GM06990 (cell line): ENCODE results near the gene PTPRE.

Experiments used
- DNase-seq: peaks from one replicate; pipeline ENCODE4 v3.0.0-alpha.2; 2011; ENCODE audit not compliant: insufficient read length; ENCODE audit errors: extremely low read depth
- H3K27me3 ChIP-seq: replicated peaks from 2 replicates; pipeline ENCODE4 v1.6.0; 2011; ENCODE audit warnings: low read length; ENCODE audit not compliant: control insufficient read depth, insufficient read depth
- H3K36me3 ChIP-seq: 2 replicates; pipeline ENCODE4 v1.5.1; 2011; ENCODE audit warnings: low read length; ENCODE audit not compliant: control insufficient read depth, insufficient read depth
- H3K4me3 ChIP-seq: replicated peaks from 2 replicates; pipeline ENCODE4 v1.5.1; 2011; ENCODE audit warnings: low read depth, mild to moderate bottlenecking, control low read depth, low read length
- CTCF ChIP-seq: IDR thresholded peaks from 2 replicates; pipeline ENCODE4 v1.5.1; 2011; ENCODE audit warnings: low read length, control low read depth, mild to moderate bottlenecking, inconsistent platforms; ENCODE audit not compliant: insufficient read depth, poor library complexity, severe bottlenecking

PTPRE gene

GRCh38 chr10:128049226-128050120, 142.6 kb downstream of the PTPRE start:
- DNase-seq, result no peak
- H3K27me3 ChIP-seq, result no peaks in the 10 kb centered on the region
- H3K36me3 ChIP-seq, result peaks cover 2% of the 10 kb centered on the region
- H3K4me3 ChIP-seq, result no peak overlapping the region
- TF ChIP-seq CTCF, result no peak

GRCh38 chr10:128050121-128050516, 143.2 kb downstream of the PTPRE start:
- no peaks in the 10 kb centered on the region for H3K27me3 ChIP-seq
- H3K4me3 ChIP-seq, result no peak overlapping the region
- DNase-seq, result no peak
- TF ChIP-seq CTCF, result no peak
- peaks cover 2% of the 10 kb centered on the region for H3K36me3 ChIP-seq

GRCh38 chr10:128050936-128051335, 144.0 kb downstream of the PTPRE start:
- Histone ChIP-seq H3K36me3 (peaks cover 6% of the 10 kb centered on the region), H3K27me3 (no peaks in the 10 kb centered on the region), H3K4me3 (no peak overlapping the region)
- no peak for TF ChIP-seq CTCF
- DNase-seq, result no peak

GRCh38 chr10:128051548-128051947, 144.6 kb downstream of the PTPRE start:
- Histone ChIP-seq H3K27me3 (no peaks in the 10 kb centered on the region), H3K4me3 (no peak overlapping the region), H3K36me3 (peaks cover 6% of the 10 kb centered on the region)
- no peak for DNase-seq
- TF ChIP-seq CTCF, result no peak

GRCh38 chr10:128052696-128053095, 145.8 kb downstream of the PTPRE start:
- no peak overlapping the region for H3K4me3 ChIP-seq
- no peak for DNase-seq
- TF ChIP-seq CTCF, result no peak
- peaks cover 6% of the 10 kb centered on the region for H3K36me3 ChIP-seq
- H3K27me3 ChIP-seq, result no peaks in the 10 kb centered on the region

GRCh38 chr10:128053356-128053755, 146.5 kb downstream of the PTPRE start:
- Histone ChIP-seq H3K27me3 (no peaks in the 10 kb centered on the region), H3K4me3 (no peak overlapping the region), H3K36me3 (peaks cover 6% of the 10 kb centered on the region)
- no peak for TF ChIP-seq CTCF
- DNase-seq, result no peak
